NCI-H82 treated with DMSO at 0.1 percent for 48 hours (cell line): ENCODE data around the gene FHIT.

Experiments used
- DNase-seq: peaks from one replicate; lab custom pipeline; 2025; ENCODE audit not compliant: unreplicated experiment; lab: John Stamatoyannopoulos, UW

FHIT gene

GRCh38 chr3:61172684-61173083, 78.6 kb downstream of the FHIT start:
- DNase-seq: peak; percentile 0

DNA sequence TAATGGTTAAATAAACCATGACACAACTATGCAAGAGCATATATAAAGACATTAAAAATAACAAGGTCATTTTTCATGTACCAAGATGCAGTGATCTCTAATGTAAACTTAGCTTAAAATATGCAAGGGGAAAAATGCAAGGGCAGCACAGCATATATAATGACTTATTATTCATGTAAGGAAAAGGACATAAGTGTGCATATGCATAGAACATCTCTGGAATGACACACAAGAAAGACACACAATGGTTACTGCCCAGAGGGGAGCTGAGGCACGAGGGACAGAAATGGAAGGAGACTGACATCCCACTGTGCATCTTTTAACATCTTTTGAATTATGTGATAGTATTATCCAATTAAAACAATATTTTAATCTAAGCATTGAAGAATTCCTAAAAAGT, 79.0 kb downstream of the FHIT start:
- no peak for DNase-seq

- DNase-seq: peak; percentile 12
Measured at GRCh38 chr3:61169621-61170251, 81.5 kb downstream of the FHIT start.

DNA sequence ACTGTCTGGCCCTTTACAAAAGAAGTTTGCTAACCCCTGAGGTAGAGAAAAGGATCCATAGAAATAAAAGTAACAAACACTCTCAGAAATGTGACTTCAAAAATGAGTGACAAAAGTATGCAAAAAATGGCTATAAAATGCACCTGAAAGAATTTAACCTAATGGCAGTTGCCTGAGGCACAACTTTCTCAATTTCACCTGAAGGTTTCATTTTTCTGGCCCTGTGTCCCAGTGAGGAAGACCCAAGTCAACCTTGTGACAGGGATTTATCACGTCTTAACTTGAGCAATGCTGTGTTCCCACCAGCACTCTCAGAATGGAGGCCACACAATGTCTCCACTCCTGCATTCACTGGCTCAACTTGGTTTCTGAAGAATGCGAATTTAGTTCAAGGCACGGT, 83.0 kb downstream of the FHIT start:
- no peak for DNase-seq

DNA sequence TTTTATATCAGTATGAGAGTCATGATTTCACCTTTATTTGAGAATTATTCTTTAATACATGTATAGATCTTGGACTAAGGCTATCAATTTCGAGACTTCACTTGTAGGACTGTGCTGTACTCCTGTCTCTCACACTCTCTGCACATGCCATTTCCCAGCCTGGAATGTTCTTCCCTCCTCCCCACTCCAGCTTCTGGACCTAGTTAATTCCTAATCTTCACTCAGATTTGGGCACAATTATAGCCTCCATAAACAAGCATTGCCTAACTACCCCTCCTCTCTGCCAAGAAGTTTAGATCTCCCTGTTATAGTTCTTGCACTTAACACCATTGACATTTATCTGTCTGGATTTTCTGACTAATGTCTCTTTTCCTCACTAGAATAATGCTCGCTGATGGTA, 88.3 kb downstream of the FHIT start:
- DNase-seq: no peak

DNA sequence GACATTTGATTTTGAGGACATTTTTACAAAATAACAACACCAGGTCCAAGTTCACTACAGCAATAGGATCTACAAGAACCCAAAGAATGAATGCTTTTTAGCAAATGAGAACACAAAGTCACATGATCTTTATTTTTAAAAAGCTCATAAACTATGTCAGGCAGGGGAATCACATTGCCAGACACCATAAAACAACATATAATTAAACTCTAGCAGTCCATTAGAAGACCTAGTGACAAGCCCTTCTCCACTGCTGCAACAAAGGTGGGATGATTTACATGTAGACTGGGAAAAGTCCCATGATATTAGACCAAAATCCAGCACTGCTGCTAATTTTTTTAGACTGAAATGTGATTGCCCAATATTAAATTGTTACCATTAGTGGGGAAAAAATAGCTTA, 92.6 kb downstream of the FHIT start:
- no peak for DNase-seq

DNA sequence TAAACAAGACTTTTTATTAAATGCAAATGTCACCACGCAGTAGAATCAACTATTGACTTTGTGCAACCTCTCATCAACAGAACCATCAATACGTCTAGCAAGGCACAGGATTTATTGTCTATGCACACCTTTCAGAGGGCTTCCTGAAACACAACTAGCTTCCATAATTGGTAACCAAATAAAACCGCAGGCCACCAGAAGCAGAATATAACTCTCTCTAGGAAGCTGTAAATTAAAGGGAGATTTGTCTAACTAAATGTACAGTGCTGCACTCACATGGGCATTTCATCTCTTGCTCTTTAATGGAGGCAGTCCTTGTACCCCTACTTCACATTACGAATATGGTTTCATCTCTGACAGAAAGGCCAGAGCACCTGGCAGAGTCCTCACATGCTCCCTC, 93.0 kb downstream of the FHIT start:
- no peak for DNase-seq

GRCh38 chr3:61157414-61157813, 93.8 kb downstream of the FHIT start:
- DNase-seq: no peak

DNA sequence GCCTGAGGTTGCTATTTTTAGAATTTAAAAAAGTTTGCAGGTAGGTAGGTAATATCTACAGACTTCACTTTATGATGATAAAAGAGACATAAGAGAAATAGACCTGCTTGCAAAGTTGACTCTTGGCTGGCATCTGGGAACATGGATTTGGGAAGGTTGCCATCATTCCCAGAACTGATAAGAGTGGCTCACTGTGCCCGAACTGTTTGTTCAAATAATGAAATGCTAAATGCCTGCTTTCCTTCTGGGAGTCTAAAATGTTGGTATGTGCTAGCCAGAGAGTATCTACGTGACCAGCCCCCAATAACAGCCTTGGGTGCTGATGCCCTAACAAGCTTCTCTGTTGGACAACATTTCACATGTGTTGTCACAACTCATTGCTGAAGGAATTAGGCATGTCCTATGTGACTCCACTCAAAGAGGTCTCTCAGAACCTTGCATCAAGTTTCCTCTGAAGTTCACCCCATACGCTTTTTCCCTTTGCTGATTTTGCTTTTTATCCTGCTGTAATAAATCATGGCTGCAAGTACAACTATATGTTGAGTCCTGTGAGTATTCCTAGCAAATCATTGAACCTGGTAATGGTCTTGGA, 95.5 kb downstream of the FHIT start:
- no peak for DNase-seq

GRCh38 chr3:61154457-61155198, 96.6 kb downstream of the FHIT start:
- DNase-seq: peak; percentile 56

DNA sequence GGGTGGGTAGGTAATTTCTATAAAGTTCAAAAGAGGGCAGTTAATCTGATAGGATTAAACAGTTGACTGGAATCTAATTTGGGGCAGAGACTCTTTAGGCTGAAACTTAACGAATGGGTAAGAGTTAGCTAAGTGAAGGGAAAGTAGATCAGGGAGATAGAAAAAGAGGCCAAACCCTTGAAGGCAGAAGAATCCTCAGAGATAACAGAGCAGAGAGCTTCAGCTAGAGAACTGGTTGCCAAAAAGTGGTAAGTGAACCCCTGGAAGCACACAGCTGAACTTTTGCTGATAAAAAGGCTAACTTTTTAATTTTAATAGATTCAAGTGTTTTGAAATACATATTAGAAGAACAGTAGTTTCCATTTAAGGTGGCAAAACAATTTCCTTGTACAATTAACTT, 99.2 kb downstream of the FHIT start:
- DNase-seq: peak; percentile 81

- no peak for DNase-seq
Measured at GRCh38 chr3:61149236-61149635, 102.0 kb downstream of the FHIT start.

GRCh38 chr3:61146010-61146890, 105.0 kb downstream of the FHIT start:
- DNase-seq: peak; percentile 34

DNA sequence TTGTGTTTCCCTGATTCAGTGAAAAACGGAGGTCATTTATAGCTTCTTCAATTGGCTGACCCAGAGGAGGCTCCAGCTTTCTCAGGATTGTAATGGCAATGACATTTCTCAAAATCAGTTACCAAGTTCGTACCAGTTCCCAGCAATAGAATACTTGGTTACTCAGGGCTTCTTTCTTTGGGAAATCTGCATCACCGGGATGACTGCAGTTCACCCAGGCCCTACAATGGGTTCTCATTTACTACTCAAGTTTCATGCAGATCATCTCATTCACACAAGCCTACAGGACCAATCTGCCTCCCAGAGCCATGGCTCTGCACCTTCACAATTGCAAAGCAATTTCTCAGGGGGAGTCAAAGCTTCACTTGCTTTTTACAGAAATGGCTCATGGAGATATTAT, 109.6 kb downstream of the FHIT start:
- no peak for DNase-seq

- DNase-seq: no peak
Measured at GRCh38 chr3:61141227-61141626, 110.0 kb downstream of the FHIT start.

GRCh38 chr3:61139686-61140085, 111.6 kb downstream of the FHIT start:
- no peak for DNase-seq

DNA sequence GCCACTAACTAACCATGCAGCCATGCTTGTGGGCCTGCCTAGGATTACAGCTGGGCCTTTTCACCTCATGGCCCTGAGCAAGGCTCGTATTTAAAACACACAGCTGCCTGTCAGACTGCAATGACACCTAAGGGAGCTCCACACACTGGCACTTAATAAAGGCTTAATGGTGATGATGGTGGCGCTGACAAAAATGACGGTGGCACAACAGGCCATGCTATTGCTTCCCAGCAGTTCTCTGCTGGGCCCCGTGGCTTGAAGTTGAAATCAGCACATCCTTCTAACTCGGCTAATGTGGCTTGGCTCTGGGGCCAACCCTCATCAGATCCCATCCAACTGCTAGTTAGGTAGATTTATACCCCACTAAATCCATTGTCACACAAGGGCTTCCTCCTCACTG, 112.9 kb downstream of the FHIT start:
- DNase-seq: no peak

- no peak for DNase-seq
Measured at GRCh38 chr3:61136191-61136590, 115.1 kb downstream of the FHIT start.

DNA sequence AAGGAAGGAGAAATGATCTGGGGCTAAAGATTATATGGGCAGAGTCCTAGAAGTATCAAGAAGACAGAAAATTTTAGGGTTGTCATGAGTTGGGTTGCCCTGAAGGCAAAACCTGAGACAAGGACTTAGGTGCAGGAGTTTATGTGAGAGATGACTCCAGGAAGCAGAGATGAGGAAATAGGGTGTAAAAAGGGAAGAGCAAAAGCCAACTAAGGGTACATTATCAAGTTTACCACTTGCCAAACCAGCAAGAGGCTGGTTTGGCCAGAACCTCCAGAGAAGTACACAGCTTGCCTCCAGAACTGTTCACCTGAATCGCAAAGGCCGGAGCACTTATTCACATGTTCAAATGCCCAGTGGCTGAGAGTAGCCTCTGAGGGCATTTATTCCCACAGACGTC, 116.7 kb downstream of the FHIT start:
- DNase-seq: no peak

GRCh38 chr3:61132062-61132461, 119.2 kb downstream of the FHIT start:
- no peak for DNase-seq

DNA sequence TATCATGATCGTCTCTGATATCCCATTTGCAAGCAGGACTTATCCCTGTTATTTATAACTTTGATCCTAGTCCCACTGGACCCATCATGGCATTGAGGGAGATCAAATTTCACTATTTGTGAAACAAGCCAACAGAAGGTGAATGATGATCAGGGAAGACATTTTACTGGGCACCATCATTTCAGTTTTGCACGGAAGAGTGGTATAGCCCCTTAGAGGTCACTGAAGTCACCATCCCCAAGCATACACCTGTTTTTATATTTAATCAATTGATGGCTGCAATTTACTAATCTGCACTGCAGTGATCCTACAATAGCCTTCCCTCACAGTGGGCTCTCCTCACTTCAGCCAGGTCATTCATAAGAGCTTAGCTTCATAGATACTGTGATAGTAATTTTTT, 132.4 kb downstream of the FHIT start:
- no peak for DNase-seq
